COLO829 (cell line): Measurements from ENCODE around the gene PLPP1.

ENCODE experiments used
- DNase-seq: peaks from one replicate; pipeline ENCODE4 v3.0.0; 2012; ENCODE audit warnings: low spot score

Gene PLPP1

GRCh38 chr5:55502759-55503158 is 32.0 kb downstream of the PLPP1 start:
- no peak for DNase-seq

- no peak for DNase-seq
These were observed 36.3 kb downstream of the PLPP1 start for GRCh38 chr5:55498457-55498856.

GRCh38 chr5:55497712-55498111 is 37.1 kb downstream of the PLPP1 start:
- no peak for DNase-seq

GRCh38 chr5:55495216-55495615 is 39.5 kb downstream of the PLPP1 start:
- DNase-seq: no peak

GRCh38 chr5:55492449-55492848 is 42.3 kb downstream of the PLPP1 start:
- no peak for DNase-seq

GRCh38 chr5:55485073-55485472 is 49.7 kb downstream of the PLPP1 start:
- no peak for DNase-seq

- no peak for DNase-seq
These were observed 50.2 kb downstream of the PLPP1 start for GRCh38 chr5:55484531-55484930.

GRCh38 chr5:55483885-55484284 is 50.9 kb downstream of the PLPP1 start:
- no peak for DNase-seq

- DNase-seq: no peak
These were observed 53.4 kb downstream of the PLPP1 start for GRCh38 chr5:55481293-55481855.

GRCh38 chr5:55480781-55481180 is 54.0 kb downstream of the PLPP1 start:
- DNase-seq: no peak

GRCh38 chr5:55472642-55473041 is 62.1 kb downstream of the PLPP1 start:
- no peak for DNase-seq

- no peak for DNase-seq
These were observed 63.3 kb downstream of the PLPP1 start for GRCh38 chr5:55471468-55471867.

- DNase-seq: no peak
These were observed 64.5 kb downstream of the PLPP1 start for GRCh38 chr5:55470282-55470681.

- no peak for DNase-seq
These were observed 64.9 kb downstream of the PLPP1 start for GRCh38 chr5:55469839-55470238.

- DNase-seq: no peak
These were observed 66.8 kb downstream of the PLPP1 start for GRCh38 chr5:55467862-55468551.

- no peak for DNase-seq
These were observed 71.2 kb downstream of the PLPP1 start for GRCh38 chr5:55463613-55464012.

GRCh38 chr5:55459572-55459971 is 75.2 kb downstream of the PLPP1 start:
- no peak for DNase-seq

GRCh38 chr5:55456216-55456895 is 78.4 kb downstream of the PLPP1 start:
- DNase-seq: no peak

GRCh38 chr5:55454282-55454681 is 80.5 kb downstream of the PLPP1 start:
- peak; percentile 35 for DNase-seq

- DNase-seq: no peak
These were observed 81.6 kb downstream of the PLPP1 start for GRCh38 chr5:55453211-55453610.

- no peak for DNase-seq
These were observed 82.8 kb downstream of the PLPP1 start for GRCh38 chr5:55451976-55452375.

GRCh38 chr5:55450050-55450765 is 84.6 kb downstream of the PLPP1 start:
- DNase-seq: no peak
